K562 (cell line): Measurements from ENCODE around the gene TMEM187. TPM values are rescaled to one million over a fixed set of nuclear protein-coding genes. Genes with fewer than 3 reads are reported as not detected.

ENCODE experiments used
- BHLHE40 ChIP-seq: IDR thresholded peaks from 2 replicates; pipeline ENCODE4 v1.6.1; 2011; ENCODE audit warnings: low read length, improper control_type of control experiment
- HMG20A ChIP-seq: fragments of 450-650 bp; formaldehyde crosslinking; conservative IDR thresholded peaks from 2 replicates; pipeline ENCODE4 v1.4.0; 2020; ENCODE audit warnings: mild to moderate bottlenecking, mixed read lengths
- JUND ChIP-seq, 2 experiments: IDR thresholded peaks; 2 replicates in 1 of 2; 3 replicates in 1 of 2; pipeline ENCODE4 v1.6.1; 2011; ENCODE audit warnings: borderline replicate concordance in 2 of 2, low read depth in 2 of 2, low read length in 2 of 2, improper control_type of control experiment in 1 of 2, missing biosample characterization in 1 of 2, missing genetic modification characterization in 1 of 2, missing genetic modification reagents in 1 of 2
- MCM3 ChIP-seq: fragments of 450-650 bp; IDR thresholded peaks from 2 replicates; pipeline ENCODE4 v1.6.1; 2016
- MCM5 ChIP-seq: fragments of 450-650 bp; IDR thresholded peaks from 2 replicates; pipeline ENCODE4 v1.6.1; 2016; ENCODE audit warnings: low read depth
- MYBL2 ChIP-seq, 2 experiments: fragments of 450-650 bp in 1 of 2; sonication (generic) in 1 of 2; formaldehyde crosslinking in 1 of 2; IDR thresholded peaks; 2 replicates each; pipeline versions ENCODE4 v1.6.1 to v1.8.1; 2017 to 2022; ENCODE audit warnings: borderline replicate concordance in 1 of 2, inconsistent platforms in 1 of 2, low read depth in 1 of 2, mild to moderate bottlenecking in 1 of 2, missing genetic modification reagents in 1 of 2, moderate library complexity in 1 of 2
- MYC ChIP-seq, 2 experiments: fragments of 250-450 bp in 1 of 2; sonication (Bioruptor Pico) in 1 of 2; IDR thresholded peaks; 2 replicates each; pipeline versions ENCODE4 v1.5.1 to v1.6.1; 2012 to 2021; ENCODE audit warnings: low read depth in 2 of 2, borderline replicate concordance in 1 of 2, improper control_type of control experiment in 1 of 2, low read length in 1 of 2, mild to moderate bottlenecking in 1 of 2, moderate library complexity in 1 of 2
- NELFE ChIP-seq: IDR thresholded peaks from 2 replicates; pipeline ENCODE4 v1.6.1; 2011; ENCODE audit warnings: mild to moderate bottlenecking; ENCODE audit not compliant: insufficient read depth, insufficient read length
- PTRF ChIP-seq: fragments of 450-650 bp; IDR thresholded peaks from 2 replicates; pipeline ENCODE4 v1.6.1; 2016; ENCODE audit warnings: mild to moderate bottlenecking, missing genetic modification characterization, missing compliant biosample characterization
- SP2 ChIP-seq: IDR thresholded peaks from 2 replicates; pipeline ENCODE4 v1.6.1; 2011; ENCODE audit warnings: mild to moderate bottlenecking, low read depth, low read length, moderate library complexity; ENCODE audit not compliant: poor library complexity, severe bottlenecking; ENCODE audit errors: extremely low read depth
- SREBF1 ChIP-seq: fragments of 150-350 bp; IDR thresholded peaks from 2 replicates; pipeline ENCODE4 v1.6.1; 2014; ENCODE audit warnings: antibody characterized with exemption, low read depth, low read length, borderline replicate concordance
- STAT5A ChIP-seq: IDR thresholded peaks from 2 replicates; pipeline ENCODE4 v1.6.1; 2012; ENCODE audit warnings: low read length, inconsistent platforms, borderline replicate concordance
- ZC3H4 ChIP-seq: sonication (generic); formaldehyde crosslinking; IDR thresholded peaks from 2 replicates; pipeline ENCODE4 v1.9.0; 2021; ENCODE audit warnings: missing genetic modification reagents, borderline replicate concordance
- ZNF24 ChIP-seq: fragments of 450-650 bp; IDR thresholded peaks from 2 replicates; pipeline ENCODE4 v1.6.1; 2016
- ZNF830 ChIP-seq: fragments of 250-450 bp; sonication (Bioruptor Pico); IDR thresholded peaks from 2 replicates; pipeline ENCODE4 v1.5.0; 2021; ENCODE audit warnings: mild to moderate bottlenecking
- polyA plus RNA-seq, 8 experiments: library from polyadenylated mRNA; depleted of rRNA in 4 of 8; stranded (reverse) in 5 of 8; unstranded in 3 of 8; fragments of >200 nt; fragmentation: Nextera tagmentation in 2 of 8; fragmentation: Illumina TruSeq in 1 of 8; extraction: Ambion mirVana in 2 of 8; extraction: Trizol in 1 of 8; gene quantifications; 2 replicates each; pipeline versions ENCODE4 v1.2.1 to v1.2.3, GENCODE V29; 2011 to 2014; ENCODE audit warnings: inconsistent platforms in 1 of 8, missing spikeins in 1 of 8
- total RNA-seq, 7 experiments: library from RNA; depleted of rRNA in 6 of 7; stranded (reverse); fragments of >200 nt in 6 of 7; fragmentation: Illumina TruSeq in 2 of 7; extraction: Trizol in 2 of 7; gene quantifications; 2 replicates each; pipeline versions ENCODE4 v1.2.1 to v1.2.3, GENCODE V29; 2011 to 2021; ENCODE audit warnings: low replicate concordance in 1 of 7
- TF ChIP-seq, protein P1 (sequence below): sonication (generic); formaldehyde crosslinking; IDR thresholded peaks from 2 replicates; pipeline ENCODE4 v1.4.0; 2020; ENCODE audit warnings: mild to moderate bottlenecking, missing genetic modification reagents
- TF ChIP-seq, protein P2 (sequence below): fragments of 250-450 bp; sonication (Bioruptor Pico); IDR thresholded peaks from 2 replicates; pipeline ENCODE4 v1.8.0; 2021; ENCODE audit warnings: moderate library complexity, mild to moderate bottlenecking, inconsistent platforms
- TF ChIP-seq, protein P3 (sequence below): sonication (generic); formaldehyde crosslinking; IDR thresholded peaks from 2 replicates; pipeline ENCODE4 v1.8.1; 2023; ENCODE audit warnings: mild to moderate bottlenecking, missing genetic modification reagents
- TF ChIP-seq, protein P4 (sequence below): sonication (generic); formaldehyde crosslinking; IDR thresholded peaks from 2 replicates; pipeline ENCODE4 v1.8.0; 2023; ENCODE audit warnings: mild to moderate bottlenecking, missing genetic modification reagents

TMEM187 gene
- total and polyA plus RNA-seq, 9 of the 15 experiments (the other 6 are each of a cell fraction or from before 2014, with no cell fraction given), result 0.13 to 6.4 (median 1.6) TPM

DNA sequence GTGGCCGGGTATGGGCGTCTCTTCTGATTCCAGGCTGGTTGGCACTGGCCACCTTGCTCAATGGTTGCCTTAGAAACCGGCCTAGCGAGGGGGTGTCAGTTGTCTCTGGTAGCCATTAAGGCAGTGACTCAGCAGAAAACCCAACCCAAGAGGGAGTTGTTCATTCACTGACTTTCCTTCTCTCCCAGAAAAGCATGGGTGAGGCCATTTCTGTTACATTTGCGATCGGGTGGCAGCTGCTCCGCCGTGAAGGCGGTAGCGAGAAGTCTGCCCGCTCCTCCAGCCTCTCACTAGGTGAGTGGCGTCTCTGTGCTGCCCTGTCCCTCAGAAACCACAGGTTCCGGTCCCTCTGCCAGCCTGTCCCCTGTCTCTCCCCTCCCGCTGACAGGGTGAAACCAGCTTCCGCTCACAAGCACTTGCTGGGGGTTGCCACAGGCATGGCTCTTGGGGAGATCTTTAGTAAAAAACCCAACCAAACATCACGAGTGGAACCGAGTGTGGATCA is 29.7 kb downstream of the TMEM187 start (continued):
- TF ChIP-seq, protein P1, sequence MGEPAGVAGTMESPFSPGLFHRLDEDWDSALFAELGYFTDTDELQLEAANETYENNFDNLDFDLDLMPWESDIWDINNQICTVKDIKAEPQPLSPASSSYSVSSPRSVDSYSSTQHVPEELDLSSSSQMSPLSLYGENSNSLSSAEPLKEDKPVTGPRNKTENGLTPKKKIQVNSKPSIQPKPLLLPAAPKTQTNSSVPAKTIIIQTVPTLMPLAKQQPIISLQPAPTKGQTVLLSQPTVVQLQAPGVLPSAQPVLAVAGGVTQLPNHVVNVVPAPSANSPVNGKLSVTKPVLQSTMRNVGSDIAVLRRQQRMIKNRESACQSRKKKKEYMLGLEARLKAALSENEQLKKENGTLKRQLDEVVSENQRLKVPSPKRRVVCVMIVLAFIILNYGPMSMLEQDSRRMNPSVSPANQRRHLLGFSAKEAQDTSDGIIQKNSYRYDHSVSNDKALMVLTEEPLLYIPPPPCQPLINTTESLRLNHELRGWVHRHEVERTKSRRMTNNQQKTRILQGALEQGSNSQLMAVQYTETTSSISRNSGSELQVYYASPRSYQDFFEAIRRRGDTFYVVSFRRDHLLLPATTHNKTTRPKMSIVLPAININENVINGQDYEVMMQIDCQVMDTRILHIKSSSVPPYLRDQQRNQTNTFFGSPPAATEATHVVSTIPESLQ (CRISPR knock-in tag), result no peak
- TF ChIP-seq MYBL2 (IDR thresholded peaks at IDR 0.05; ENCODE audit: low read depth) (no peak), MYBL2 (CRISPR knock-in tag; IDR thresholded peaks at IDR 0.05; ENCODE audit: borderline replicate concordance) (no peak), MCM5 (no peak), SREBF1 (no peak), JUND (IDR thresholded peaks at IDR 0.05; ENCODE audit: borderline replicate concordance, low read depth, low read length) (0 out of 2 replicates have a peak, but pooled peaks have one; percentile 2), JUND (tag; IDR thresholded peaks at IDR 0.05; ENCODE audit: borderline replicate concordance, low read depth, low read length) (peak; percentile 84; the same call in 2 of the 3 replicates), SP2 (no peak), ZNF830 (CRISPR knock-in tag) (no peak), PTRF (tag) (peak; percentile 90), ZNF24 (no peak), MYC (IDR thresholded peaks at IDR 0.05; ENCODE audit: low read depth, low read length) (no peak), MYC (CRISPR knock-in tag; IDR thresholded peaks at IDR 0.05; ENCODE audit: borderline replicate concordance, low read depth) (peak; percentile 80; the same call in 1 of the 2 replicates), HMG20A (no peak), MCM3 (no peak), NELFE (no peak), STAT5A (no peak), ZC3H4 (CRISPR knock-in tag) (no peak), BHLHE40 (no peak)
- TF ChIP-seq, protein P2, sequence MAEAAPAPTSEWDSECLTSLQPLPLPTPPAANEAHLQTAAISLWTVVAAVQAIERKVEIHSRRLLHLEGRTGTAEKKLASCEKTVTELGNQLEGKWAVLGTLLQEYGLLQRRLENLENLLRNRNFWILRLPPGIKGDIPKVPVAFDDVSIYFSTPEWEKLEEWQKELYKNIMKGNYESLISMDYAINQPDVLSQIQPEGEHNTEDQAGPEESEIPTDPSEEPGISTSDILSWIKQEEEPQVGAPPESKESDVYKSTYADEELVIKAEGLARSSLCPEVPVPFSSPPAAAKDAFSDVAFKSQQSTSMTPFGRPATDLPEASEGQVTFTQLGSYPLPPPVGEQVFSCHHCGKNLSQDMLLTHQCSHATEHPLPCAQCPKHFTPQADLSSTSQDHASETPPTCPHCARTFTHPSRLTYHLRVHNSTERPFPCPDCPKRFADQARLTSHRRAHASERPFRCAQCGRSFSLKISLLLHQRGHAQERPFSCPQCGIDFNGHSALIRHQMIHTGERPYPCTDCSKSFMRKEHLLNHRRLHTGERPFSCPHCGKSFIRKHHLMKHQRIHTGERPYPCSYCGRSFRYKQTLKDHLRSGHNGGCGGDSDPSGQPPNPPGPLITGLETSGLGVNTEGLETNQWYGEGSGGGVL (CRISPR knock-in tag), result no peak
- TF ChIP-seq, protein P3, sequence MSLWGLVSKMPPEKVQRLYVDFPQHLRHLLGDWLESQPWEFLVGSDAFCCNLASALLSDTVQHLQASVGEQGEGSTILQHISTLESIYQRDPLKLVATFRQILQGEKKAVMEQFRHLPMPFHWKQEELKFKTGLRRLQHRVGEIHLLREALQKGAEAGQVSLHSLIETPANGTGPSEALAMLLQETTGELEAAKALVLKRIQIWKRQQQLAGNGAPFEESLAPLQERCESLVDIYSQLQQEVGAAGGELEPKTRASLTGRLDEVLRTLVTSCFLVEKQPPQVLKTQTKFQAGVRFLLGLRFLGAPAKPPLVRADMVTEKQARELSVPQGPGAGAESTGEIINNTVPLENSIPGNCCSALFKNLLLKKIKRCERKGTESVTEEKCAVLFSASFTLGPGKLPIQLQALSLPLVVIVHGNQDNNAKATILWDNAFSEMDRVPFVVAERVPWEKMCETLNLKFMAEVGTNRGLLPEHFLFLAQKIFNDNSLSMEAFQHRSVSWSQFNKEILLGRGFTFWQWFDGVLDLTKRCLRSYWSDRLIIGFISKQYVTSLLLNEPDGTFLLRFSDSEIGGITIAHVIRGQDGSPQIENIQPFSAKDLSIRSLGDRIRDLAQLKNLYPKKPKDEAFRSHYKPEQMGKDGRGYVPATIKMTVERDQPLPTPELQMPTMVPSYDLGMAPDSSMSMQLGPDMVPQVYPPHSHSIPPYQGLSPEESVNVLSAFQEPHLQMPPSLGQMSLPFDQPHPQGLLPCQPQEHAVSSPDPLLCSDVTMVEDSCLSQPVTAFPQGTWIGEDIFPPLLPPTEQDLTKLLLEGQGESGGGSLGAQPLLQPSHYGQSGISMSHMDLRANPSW (CRISPR knock-in tag), result no peak
- TF ChIP-seq, protein P4, sequence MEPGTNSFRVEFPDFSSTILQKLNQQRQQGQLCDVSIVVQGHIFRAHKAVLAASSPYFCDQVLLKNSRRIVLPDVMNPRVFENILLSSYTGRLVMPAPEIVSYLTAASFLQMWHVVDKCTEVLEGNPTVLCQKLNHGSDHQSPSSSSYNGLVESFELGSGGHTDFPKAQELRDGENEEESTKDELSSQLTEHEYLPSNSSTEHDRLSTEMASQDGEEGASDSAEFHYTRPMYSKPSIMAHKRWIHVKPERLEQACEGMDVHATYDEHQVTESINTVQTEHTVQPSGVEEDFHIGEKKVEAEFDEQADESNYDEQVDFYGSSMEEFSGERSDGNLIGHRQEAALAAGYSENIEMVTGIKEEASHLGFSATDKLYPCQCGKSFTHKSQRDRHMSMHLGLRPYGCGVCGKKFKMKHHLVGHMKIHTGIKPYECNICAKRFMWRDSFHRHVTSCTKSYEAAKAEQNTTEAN (CRISPR knock-in tag), result no peak
